HUES64 (cell line): Measurements from ENCODE around the gene TRAPPC12.

Experiments
- H3K27ac ChIP-seq: 2 replicates; pipeline ENCODE4 v1.7.0; 2013; ENCODE audit warnings: low read depth, low read length, inconsistent platforms
- H3K27me3 ChIP-seq: 2 replicates; pipeline ENCODE4 v1.6.1; 2013; ENCODE audit warnings: mild to moderate bottlenecking, low read length; ENCODE audit not compliant: insufficient read depth
- H3K36me3 ChIP-seq: 2 replicates; pipeline ENCODE4 v1.6.1; 2013; ENCODE audit warnings: mild to moderate bottlenecking, low read length; ENCODE audit not compliant: insufficient read depth
- H3K4me1 ChIP-seq: 2 replicates; pipeline ENCODE4 v1.6.1; 2013; ENCODE audit warnings: mild to moderate bottlenecking, low read length, moderate library complexity; ENCODE audit not compliant: insufficient read depth
- H3K4me3 ChIP-seq: 2 replicates; pipeline ENCODE4 v1.5.1; 2013; ENCODE audit warnings: mild to moderate bottlenecking, low read length, moderate library complexity
- H3K9ac ChIP-seq: 2 replicates; pipeline ENCODE4 v1.6.1; 2013; ENCODE audit warnings: mild to moderate bottlenecking, low read depth, low read length
- H3K9me3 ChIP-seq: 2 replicates; pipeline ENCODE4 v1.6.1; 2013; ENCODE audit warnings: low read depth, low read length; ENCODE audit not compliant: insufficient read depth
- WGBS: fragments of 150-250, 120-280 bp; methylation state at CpG from one replicate; pipeline ENCODE4 v1.1.7; 2013; ENCODE audit warnings: missing lambda C conversion rate; 5-methylcytosine and 5-hydroxymethylcytosine counted together

Gene TRAPPC12

DNA sequence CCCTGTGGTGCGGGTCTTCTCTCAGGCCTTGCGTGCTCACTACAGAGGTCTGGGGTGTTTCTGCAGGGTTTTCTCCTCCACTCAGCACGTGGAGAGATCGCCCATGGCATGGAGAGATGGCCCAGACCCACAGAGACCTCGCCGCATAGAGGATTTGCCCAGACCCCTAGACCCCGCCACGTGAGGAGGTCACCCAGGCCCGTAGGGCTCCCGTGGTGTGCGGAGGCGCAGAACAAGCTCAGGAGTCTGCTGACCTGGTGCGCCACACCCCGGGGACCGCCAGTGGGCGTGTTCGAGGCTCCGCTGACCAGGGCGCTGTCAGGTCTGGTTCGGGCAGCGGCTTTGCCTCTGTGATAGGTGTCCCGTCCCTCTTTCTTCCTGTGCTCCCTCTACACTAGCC is 75.3 kb downstream of the TRAPPC12 start:
- Histone ChIP-seq H3K4me3 (no peak overlapping the region), H3K27ac (no peak overlapping the region), H3K9me3 (no peaks in the 10 kb centered on the region), H3K36me3 (peaks cover 34% of the 10 kb centered on the region), H3K9ac (no peak overlapping the region), H3K27me3 (no peaks in the 10 kb centered on the region), H3K4me1 (0 out of 2 replicates have a peak, but pooled peaks cover 3% of the 10 kb centered on the region)
- 95% methylated on average over 21 of the region's 22 CpGs for WGBS

DNA sequence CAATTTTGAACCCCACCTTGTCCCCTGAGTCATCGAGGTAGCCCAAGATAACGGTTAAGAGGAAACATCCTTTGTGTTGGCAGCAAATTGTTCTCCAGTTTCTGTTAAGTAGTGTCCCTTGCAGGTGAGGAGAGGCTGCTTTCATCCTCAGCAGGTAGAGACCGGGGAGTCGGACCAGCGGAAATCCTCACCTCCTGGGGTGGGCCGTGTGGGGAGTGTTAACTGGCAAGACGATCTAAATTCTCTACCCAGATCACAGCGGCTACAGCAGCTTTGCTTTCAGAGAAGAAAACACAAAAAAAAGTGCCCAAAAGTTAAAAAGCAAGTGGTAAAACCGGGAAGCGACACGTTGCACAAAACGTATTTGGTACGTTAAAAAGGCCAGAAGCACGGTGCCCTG is 76.6 kb downstream of the TRAPPC12 start:
- Histone ChIP-seq H3K36me3 (peaks cover 34% of the 10 kb centered on the region), H3K4me3 (no peak overlapping the region), H3K9ac (no peak overlapping the region), H3K4me1 (0 out of 2 replicates have a peak, but pooled peaks cover 3% of the 10 kb centered on the region), H3K27me3 (no peaks in the 10 kb centered on the region), H3K9me3 (no peaks in the 10 kb centered on the region), H3K27ac (no peak overlapping the region)
- WGBS, result 93% methylated on average over 14 of the region's 14 CpGs

DNA sequence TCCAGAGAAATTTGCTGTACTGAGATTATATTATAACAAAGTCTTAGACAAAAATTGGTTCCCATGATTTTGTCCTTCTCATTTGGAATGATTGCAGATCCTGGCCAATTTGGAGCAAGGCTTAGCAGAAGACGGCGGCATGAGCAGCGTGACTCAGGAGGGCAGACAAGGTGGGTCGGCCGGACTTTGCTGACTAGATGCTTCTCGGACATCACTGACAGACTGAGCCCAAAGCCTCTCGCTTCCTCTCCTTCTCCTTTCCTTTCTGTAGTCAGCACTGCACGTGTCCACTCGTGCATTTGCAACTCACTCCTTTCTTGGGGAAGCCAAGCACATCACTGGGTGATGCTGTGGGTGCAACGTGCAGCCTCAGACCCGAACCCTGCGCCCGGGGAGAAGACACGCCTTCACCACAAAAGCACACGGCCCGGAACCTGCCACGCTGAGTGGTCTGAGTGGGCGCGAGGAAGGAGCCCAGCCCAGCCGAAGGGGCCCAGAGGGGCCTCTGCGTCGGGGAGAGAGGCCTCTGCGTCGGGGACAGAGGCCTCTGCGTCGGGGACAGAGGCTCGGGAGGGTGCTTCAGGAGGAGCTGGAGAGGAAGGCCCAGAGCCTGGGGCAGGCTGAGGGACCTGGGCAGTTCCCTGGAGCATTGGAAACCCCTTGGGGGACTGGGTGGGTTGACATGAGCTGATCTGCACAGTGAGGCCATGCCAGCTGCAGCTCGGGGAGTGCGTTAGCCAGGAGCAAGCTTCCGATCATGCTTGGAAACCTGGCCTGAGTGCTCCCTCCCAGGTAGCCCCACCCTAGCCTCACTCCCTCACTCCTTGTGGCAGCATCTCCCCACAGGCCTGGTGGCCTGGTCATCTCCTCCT is 78.3 kb downstream of the TRAPPC12 start:
- H3K4me3 ChIP-seq, result no peak overlapping the region
- WGBS, result 94% methylated on average over 30 of the region's 30 CpGs
- H3K27ac ChIP-seq, result no peak overlapping the region

DNA sequence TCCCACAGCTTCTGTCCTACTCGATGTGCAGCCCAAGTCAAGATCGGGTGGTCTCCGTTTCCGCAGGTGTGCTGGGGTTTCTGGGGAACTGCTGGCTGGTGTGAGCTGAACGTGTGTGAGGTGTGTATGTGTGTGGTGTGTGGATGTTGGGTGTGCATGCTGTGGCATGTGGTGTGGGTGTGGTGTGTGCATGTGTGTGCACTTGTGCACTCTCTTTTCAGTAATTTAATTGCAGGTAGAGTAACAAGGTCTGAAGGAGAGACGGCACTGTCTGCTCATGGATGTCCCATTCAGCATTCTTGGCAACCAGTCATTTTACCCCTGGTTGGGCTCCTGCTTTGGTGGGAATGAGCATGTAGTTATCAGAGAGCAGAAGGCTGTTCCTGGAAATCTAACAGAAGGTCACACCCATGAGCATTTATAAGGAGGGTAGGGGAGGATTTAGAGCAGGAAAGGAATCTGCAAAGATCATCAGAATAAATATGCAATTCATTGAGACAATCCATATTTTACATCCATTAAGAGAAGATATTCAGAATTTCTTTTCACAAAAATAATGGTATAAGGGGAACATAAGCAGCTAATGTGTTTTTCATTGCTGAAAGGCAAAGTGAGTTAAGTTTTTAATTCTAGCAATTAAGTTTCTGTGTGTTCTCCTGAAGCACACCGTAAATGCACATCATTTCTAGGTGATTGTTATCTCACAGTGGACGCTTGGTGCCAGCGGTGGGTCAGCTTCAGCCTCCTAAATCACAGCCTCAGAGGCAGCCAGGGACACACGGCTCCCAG is 79.1 kb downstream of the TRAPPC12 start:
- Histone ChIP-seq H3K4me3 (no peak overlapping the region), H3K27me3 (no peaks in the 10 kb centered on the region), H3K36me3 (peaks cover 30% of the 10 kb centered on the region), H3K9ac (no peak overlapping the region), H3K4me1 (no peaks in the 10 kb centered on the region), H3K9me3 (no peaks in the 10 kb centered on the region), H3K27ac (no peak overlapping the region)
- 95% methylated on average over 10 of the region's 10 CpGs for WGBS

More for the DNA sequence above, 78.3 kb downstream of the TRAPPC12 start:
- peaks cover 34% of the 10 kb centered on the region for H3K36me3 ChIP-seq
- H3K9me3 ChIP-seq, result no peaks in the 10 kb centered on the region
- H3K4me1 ChIP-seq, result no peaks in the 10 kb centered on the region
- H3K9ac ChIP-seq, result no peak overlapping the region
- H3K27me3 ChIP-seq, result no peaks in the 10 kb centered on the region

DNA sequence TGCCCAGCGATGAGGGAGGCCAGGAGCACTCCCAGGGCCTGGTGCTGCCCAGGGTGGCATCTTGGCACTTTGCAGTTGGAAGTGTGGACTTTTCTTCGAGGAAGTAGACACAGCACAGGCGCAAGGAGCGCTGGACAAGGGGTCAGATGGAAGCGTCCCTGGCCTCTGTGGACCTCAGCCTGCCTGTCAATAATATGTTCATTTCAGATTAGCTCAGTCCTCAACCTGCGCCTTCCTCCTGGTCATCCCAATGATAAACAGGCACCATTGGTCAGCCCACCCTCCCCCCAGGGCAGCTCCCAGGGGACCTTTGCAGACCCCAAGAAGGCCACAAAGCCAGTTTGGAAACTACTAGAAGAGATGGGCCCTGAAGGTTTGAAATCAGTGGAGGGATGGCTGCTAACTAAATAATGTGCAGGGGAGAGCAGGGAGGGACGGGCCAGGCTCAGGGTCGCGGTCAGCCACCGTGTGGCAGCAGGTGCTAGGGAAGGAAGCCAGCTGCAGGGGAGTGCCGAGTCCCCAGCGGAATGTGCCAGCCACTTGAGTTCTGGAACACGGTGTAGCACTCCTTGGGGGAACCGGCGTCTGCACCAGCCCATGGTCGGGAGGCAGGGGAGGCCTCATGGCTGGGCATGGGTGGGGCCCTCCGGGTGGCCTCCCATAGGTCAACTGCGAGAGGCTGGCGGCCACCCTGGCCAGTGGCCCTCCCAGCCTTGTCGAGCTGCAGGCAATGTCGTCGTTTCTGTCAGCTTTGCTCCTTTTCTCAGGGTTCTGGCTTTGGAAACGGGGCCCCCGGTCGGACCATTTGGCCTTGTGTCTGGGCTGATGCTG is 79.9 kb downstream of the TRAPPC12 start:
- H3K4me3 ChIP-seq, result no peak overlapping the region
- H3K27me3 ChIP-seq, result no peaks in the 10 kb centered on the region
- H3K27ac ChIP-seq, result no peak overlapping the region
- H3K9ac ChIP-seq, result no peak overlapping the region
- H3K9me3 ChIP-seq, result no peaks in the 10 kb centered on the region
- H3K36me3 ChIP-seq, result peaks cover 28% of the 10 kb centered on the region
- no peaks in the 10 kb centered on the region for H3K4me1 ChIP-seq
- 90% methylated on average over 25 of the region's 25 CpGs for WGBS

DNA sequence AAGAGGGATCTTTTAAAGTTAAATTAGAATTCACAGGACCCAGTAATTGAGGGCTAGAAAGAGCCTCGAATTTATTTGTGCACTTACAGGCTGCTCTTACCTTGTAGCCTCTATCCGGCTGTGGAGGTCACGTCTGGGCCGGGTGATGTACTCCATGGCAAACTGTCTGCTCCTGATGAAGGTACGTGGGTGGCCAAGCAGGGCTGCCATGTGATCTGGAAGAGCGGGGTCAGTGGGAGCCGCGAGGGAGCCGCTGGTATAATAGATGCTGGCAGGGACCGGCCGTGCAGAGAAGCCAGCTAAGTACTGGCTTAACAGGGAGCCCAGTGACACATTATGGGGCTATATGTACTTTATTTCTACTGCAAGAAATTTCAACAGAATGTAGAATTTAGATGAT is 80.7 kb downstream of the TRAPPC12 start:
- peaks cover 28% of the 10 kb centered on the region for H3K36me3 ChIP-seq
- 92% methylated on average over 11 of the region's 11 CpGs for WGBS
- H3K4me1 ChIP-seq, result no peaks in the 10 kb centered on the region
- no peak overlapping the region for H3K9ac ChIP-seq
- H3K27ac ChIP-seq, result no peak overlapping the region
- H3K9me3 ChIP-seq, result no peaks in the 10 kb centered on the region
- no peak overlapping the region for H3K4me3 ChIP-seq
- H3K27me3 ChIP-seq, result no peaks in the 10 kb centered on the region

DNA sequence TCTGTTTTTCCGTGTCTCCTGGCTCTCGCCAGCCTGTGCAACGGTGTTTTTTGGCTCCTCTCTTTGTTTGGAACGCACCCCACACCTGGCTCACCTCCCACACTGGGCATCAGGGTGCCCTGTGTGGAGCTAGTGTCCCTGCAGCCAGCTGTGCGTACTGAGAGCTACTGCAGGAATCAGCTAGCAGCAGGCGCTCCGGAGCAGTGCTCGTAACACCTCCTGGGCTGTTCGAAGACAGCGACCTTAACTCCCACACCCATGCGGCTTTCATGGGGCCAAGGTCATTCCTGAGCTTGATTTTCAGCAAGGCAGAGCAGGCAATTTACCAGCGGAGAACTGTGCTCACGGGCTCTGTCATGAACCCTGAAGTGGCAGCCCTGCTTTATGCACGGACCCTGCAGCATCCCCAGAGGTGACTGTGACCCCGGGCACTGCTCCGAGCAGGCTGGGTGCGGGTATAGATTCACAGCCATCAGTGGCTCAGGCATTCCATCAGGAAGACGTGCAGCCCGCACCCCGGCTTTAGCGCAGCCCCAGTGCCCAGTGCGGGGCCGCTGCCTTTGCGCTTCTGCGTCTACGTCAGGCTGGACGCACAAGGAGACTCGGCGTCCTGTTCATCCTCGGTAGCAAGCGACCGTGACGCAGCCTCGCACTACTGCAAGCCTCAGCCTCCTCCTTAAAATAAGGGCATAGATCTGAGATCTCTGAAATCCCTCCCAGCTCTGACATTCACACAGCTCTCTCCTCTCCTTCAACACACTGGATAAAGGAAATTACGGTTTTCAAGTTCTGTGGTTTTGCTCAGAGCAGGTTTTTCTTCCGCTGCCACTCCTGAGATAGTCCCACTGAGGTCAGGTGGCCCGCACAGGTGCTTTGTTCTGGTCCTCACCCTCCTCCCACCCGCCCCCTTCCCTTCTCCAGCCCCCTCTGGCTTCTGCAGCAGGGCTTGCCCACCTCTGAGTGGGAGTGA is 81.6 kb downstream of the TRAPPC12 start:
- no peak overlapping the region for H3K9ac ChIP-seq
- H3K4me3 ChIP-seq, result no peak overlapping the region
- no peaks in the 10 kb centered on the region for H3K4me1 ChIP-seq
- peaks cover 22% of the 10 kb centered on the region for H3K36me3 ChIP-seq
- 94% methylated on average over 37 of the region's 38 CpGs for WGBS
- H3K9me3 ChIP-seq, result no peaks in the 10 kb centered on the region
- H3K27me3 ChIP-seq, result no peaks in the 10 kb centered on the region
- H3K27ac ChIP-seq, result no peak overlapping the region

DNA sequence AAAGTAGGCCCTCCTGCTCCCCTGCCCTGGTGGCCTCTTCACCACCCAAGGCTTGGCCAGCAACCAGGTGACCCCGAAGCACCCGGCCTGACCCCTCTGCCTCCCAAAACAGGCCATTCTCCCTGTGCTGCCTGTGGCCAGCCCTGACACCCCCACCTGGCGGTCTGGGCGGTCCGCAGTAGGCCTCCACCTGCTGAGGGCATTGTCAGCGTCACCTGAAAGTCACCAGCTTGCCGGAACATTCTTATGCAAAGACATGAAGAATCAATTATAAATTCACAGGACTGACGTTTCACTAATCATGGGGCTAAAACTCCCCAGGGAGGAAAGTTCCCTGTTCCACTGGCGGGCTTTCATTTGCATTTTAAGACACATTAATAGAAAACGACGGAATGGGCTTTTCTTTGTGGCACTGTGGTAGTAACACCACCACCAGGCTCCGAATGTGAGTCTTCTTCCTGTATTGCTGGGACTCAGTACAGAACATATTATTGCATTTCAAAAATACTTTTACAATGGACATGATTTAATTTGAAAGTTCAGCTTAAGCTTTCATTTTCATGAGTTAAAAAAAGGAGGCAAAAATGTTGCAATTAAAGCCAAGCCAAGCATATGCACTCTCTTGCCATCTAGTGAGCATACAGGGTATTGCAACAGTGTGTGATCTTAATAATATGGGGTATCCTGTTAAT is 82.5 kb downstream of the TRAPPC12 start:
- no peaks in the 10 kb centered on the region for H3K4me1 ChIP-seq
- peaks cover 15% of the 10 kb centered on the region for H3K36me3 ChIP-seq
- WGBS, result 62% methylated on average over 12 of the region's 12 CpGs
- H3K4me3 ChIP-seq, result no peak overlapping the region
- H3K27ac ChIP-seq, result 0 out of 2 replicates have a peak overlapping the region, but pooled peaks have one; percentile 12
- no peaks in the 10 kb centered on the region for H3K27me3 ChIP-seq
- H3K9me3 ChIP-seq, result no peaks in the 10 kb centered on the region
- no peak overlapping the region for H3K9ac ChIP-seq

DNA sequence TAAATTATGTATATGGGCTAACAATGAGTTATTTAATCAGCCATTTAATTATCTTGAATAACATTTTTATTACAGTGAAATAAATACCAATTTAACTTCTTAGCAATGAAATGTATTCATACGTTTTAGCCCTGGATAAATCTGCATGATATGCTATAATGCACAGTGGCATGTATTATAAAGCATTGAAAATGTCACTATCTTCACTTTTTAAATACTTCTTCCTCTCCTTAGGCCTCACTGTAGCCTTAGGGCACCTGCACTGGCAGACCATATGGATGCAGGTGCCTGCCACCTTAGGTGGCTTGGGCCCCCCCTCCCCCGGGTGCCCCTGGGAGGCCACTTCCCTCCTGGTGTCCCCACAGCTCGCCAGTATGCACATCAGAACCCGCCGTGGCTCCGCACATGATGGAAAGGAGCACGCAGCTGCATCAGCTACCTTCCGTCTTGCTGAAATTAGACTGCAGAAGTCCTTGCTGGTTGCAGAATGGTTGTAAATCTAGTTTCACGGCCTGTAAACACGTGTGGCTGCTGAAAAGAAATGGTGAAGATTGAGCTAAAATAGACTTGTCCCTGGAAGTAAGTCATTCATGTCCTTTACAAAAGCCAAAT is 83.1 kb downstream of the TRAPPC12 start:
- Histone ChIP-seq H3K9me3 (no peaks in the 10 kb centered on the region), H3K36me3 (peaks cover 16% of the 10 kb centered on the region), H3K27ac (no peak overlapping the region), H3K9ac (no peak overlapping the region), H3K27me3 (no peaks in the 10 kb centered on the region), H3K4me1 (no peaks in the 10 kb centered on the region), H3K4me3 (no peak overlapping the region)
- 86% methylated on average over 9 of the region's 10 CpGs for WGBS
